ENCODE results near the gene CD47.

CD47 gene

GRCh38 chr3:108030960-108031359 lies 59.9 kb downstream of the CD47 start:
- Histone ChIP-seq H3K9me3 (ENCODE audit: insufficient read depth, low read length) (no peaks in the 10 kb centered on the region), H3K27me3 (ENCODE audit: low read depth, low read length) (no peaks in the 10 kb centered on the region), H4K20me1 (ENCODE audit: insufficient read depth, low read length) (no peaks in the 10 kb centered on the region), H3K27ac (ENCODE audit: low read length) (no peak overlapping the region), H2AFZ (ENCODE audit: low read depth, low read length) (no peak overlapping the region), H3K4me3 (ENCODE audit: low read length) (no peak overlapping the region), H3K4me1 (ENCODE audit: low read length) (peaks cover 6% of the 10 kb centered on the region), H3K79me2 (ENCODE audit: low read length) (no peaks in the 10 kb centered on the region), H3K9ac (ENCODE audit: low read length) (no peak overlapping the region), H3K4me2 (ENCODE audit: low read length) (no peak overlapping the region), H3K36me3 (replicated peaks; ENCODE audit: low read depth, low read length) (no peaks in the 10 kb centered on the region)
- TF ChIP-seq EZH2phosphoT487 (IDR thresholded peaks at IDR 0.05; ENCODE audit: low read depth) (no peak), CTCF (IDR thresholded peaks at IDR 0.05; ENCODE audit: low read depth, low read length) (no peak)

GRCh38 chr3:108029466-108029865 lies 61.4 kb downstream of the CD47 start:
- Histone ChIP-seq H3K4me1 (ENCODE audit: low read length) (no peaks in the 10 kb centered on the region), H3K27ac (ENCODE audit: low read length) (no peak overlapping the region), H3K9me3 (ENCODE audit: insufficient read depth, low read length) (no peaks in the 10 kb centered on the region), H3K4me3 (ENCODE audit: low read length) (no peak overlapping the region), H2AFZ (ENCODE audit: low read depth, low read length) (no peak overlapping the region), H3K79me2 (ENCODE audit: low read length) (no peaks in the 10 kb centered on the region), H3K27me3 (ENCODE audit: low read depth, low read length) (no peaks in the 10 kb centered on the region), H3K4me2 (ENCODE audit: low read length) (no peak overlapping the region), H3K36me3 (replicated peaks; ENCODE audit: low read depth, low read length) (no peaks in the 10 kb centered on the region), H4K20me1 (ENCODE audit: insufficient read depth, low read length) (no peaks in the 10 kb centered on the region), H3K9ac (ENCODE audit: low read length) (no peak overlapping the region)
- TF ChIP-seq CTCF (IDR thresholded peaks at IDR 0.05; ENCODE audit: low read depth, low read length): no peak
- no peak for TF ChIP-seq EZH2phosphoT487 (IDR thresholded peaks at IDR 0.05; ENCODE audit: low read depth)

- no peak overlapping the region for H3K27ac ChIP-seq (ENCODE audit: low read length)
- H3K4me3 ChIP-seq (ENCODE audit: low read length): no peak overlapping the region
- H3K36me3 ChIP-seq (replicated peaks; ENCODE audit: low read depth, low read length): no peaks in the 10 kb centered on the region
- no peaks in the 10 kb centered on the region for H4K20me1 ChIP-seq (ENCODE audit: insufficient read depth, low read length)
- no peaks in the 10 kb centered on the region for H3K9me3 ChIP-seq (ENCODE audit: insufficient read depth, low read length)
- no peak overlapping the region for H3K4me2 ChIP-seq (ENCODE audit: low read length)
- no peak for TF ChIP-seq EZH2phosphoT487 (IDR thresholded peaks at IDR 0.05; ENCODE audit: low read depth)
- no peak for TF ChIP-seq CTCF (IDR thresholded peaks at IDR 0.05; ENCODE audit: low read depth, low read length)
- no peak overlapping the region for H3K9ac ChIP-seq (ENCODE audit: low read length)
- no peaks in the 10 kb centered on the region for H3K27me3 ChIP-seq (ENCODE audit: low read depth, low read length)
- no peaks in the 10 kb centered on the region for H3K79me2 ChIP-seq (ENCODE audit: low read length)
- H2AFZ ChIP-seq (ENCODE audit: low read depth, low read length): no peak overlapping the region
- no peaks in the 10 kb centered on the region for H3K4me1 ChIP-seq (ENCODE audit: low read length)
Measured at GRCh38 chr3:108028896-108029295, 61.9 kb downstream of the CD47 start.

- TF ChIP-seq EZH2phosphoT487 (IDR thresholded peaks at IDR 0.05; ENCODE audit: low read depth): no peak
- TF ChIP-seq CTCF (IDR thresholded peaks at IDR 0.05; ENCODE audit: low read depth, low read length): no peak
- no peaks in the 10 kb centered on the region for H4K20me1 ChIP-seq (ENCODE audit: insufficient read depth, low read length)
Measured at GRCh38 chr3:108025177-108025576, 65.7 kb downstream of the CD47 start.

More at GRCh38 chr3:108025177-108025576, 65.7 kb downstream of the CD47 start:
- no peak overlapping the region for H3K9ac ChIP-seq (ENCODE audit: low read length)
- H3K4me3 ChIP-seq (ENCODE audit: low read length): no peak overlapping the region
- H3K36me3 ChIP-seq (replicated peaks; ENCODE audit: low read depth, low read length): no peaks in the 10 kb centered on the region
- no peaks in the 10 kb centered on the region for H3K79me2 ChIP-seq (ENCODE audit: low read length)
- H3K9me3 ChIP-seq (ENCODE audit: insufficient read depth, low read length): no peaks in the 10 kb centered on the region
- H3K4me2 ChIP-seq (ENCODE audit: low read length): no peak overlapping the region
- no peak overlapping the region for H3K27ac ChIP-seq (ENCODE audit: low read length)
- no peaks in the 10 kb centered on the region for H3K4me1 ChIP-seq (ENCODE audit: low read length)
- no peaks in the 10 kb centered on the region; the same call in 1 of the 2 replicates for H3K27me3 ChIP-seq (ENCODE audit: low read depth, low read length)
- H2AFZ ChIP-seq (ENCODE audit: low read depth, low read length): no peak overlapping the region

Data from OCI-LY3 (cell line).